Measurements from ENCODE around the gene OBSCN. TPM values are rescaled to one million over a fixed set of nuclear protein-coding genes. Genes with fewer than 3 reads are reported as not detected.

OBSCN gene
- total and polyA plus RNA-seq, 4 donors, result 0.54 to 5.6 (median 2.7) TPM

DNA sequence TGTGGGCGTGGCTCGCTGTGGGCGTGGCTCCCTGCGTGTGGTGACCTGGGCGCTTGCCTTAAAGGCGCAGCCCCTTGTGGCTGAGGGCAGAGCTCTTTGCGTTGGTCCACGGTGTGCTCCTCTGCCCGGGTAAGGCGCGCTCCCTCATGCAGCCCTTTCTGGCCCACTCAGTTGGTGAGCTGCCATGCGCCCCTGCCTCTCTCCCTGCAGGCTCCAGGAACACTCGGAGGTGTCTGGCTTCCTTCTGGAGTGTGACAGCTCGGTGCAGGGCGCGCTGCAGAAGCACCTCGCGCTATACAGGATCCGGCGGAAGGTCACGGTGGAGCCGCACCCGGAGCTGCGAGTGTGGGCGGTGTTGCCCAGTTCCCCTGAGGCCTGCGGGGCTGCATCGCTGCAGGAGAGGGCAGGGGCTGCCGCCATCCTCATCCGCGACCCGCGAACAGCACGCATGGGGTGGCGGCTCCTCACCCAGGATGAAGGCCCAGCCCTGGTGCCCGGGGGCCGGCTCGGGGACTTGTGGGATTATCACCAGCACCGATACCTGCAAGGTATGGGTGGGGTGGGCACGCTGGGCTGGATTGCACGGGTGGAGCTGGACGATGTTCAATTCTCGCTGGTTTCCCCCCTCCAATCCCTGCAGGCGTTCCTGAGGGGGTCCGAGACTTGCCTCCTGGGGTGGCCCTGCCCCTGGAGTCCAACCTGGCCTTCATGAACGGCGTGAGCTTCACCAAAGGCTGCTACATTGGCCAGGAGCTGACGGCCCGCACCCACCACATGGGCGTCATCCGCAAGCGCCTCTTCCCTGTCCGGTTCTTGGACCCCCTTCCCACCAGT is 33.1 kb upstream of the OBSCN start:
- H3K9ac ChIP-seq (ENCODE audit: low read depth in 1 of 2, low read length in 2 of 2), result no peak overlapping the region
- 90% methylated on average over 52 of the region's 52 CpGs for WGBS
- peak; percentile 80 for DNase-seq (ENCODE audit: low spot score)
- H3K9me3 ChIP-seq (ENCODE audit: control insufficient read depth in 4 of 4, low read length in 3 of 4), result no peaks in the 10 kb centered on the region
- no peak overlapping the region for H3K4me3 ChIP-seq (ENCODE audit: low read depth in 1 of 3, low read length in 3 of 3)
- TF ChIP-seq TAF1 (conservative IDR thresholded peaks at IDR 0.05) (no peak), SP1 (IDR thresholded peaks at IDR 0.05) (no peak), RAD21 (IDR thresholded peaks at IDR 0.05) (no peak), HNF4A (conservative IDR thresholded peaks at IDR 0.05) (no peak), FOXA1 (IDR thresholded peaks at IDR 0.05) (no peak), NR2F2 (IDR thresholded peaks at IDR 0.05) (no peak), EGR1 (IDR thresholded peaks at IDR 0.05; ENCODE audit: low read depth in 2 of 2) (no peak), HNF4G (IDR thresholded peaks at IDR 0.05) (no peak), RXRA (IDR thresholded peaks at IDR 0.05) (no peak), GABPA (IDR thresholded peaks at IDR 0.05 in 1 of 2, conservative IDR thresholded peaks at IDR 0.05 in 1 of 2) (no peak), FOXA2 (IDR thresholded peaks at IDR 0.05) (no peak), JUND (IDR thresholded peaks at IDR 0.05) (no peak), YY1 (IDR thresholded peaks at IDR 0.05) (no peak)
- TF ChIP-seq, protein P1, sequence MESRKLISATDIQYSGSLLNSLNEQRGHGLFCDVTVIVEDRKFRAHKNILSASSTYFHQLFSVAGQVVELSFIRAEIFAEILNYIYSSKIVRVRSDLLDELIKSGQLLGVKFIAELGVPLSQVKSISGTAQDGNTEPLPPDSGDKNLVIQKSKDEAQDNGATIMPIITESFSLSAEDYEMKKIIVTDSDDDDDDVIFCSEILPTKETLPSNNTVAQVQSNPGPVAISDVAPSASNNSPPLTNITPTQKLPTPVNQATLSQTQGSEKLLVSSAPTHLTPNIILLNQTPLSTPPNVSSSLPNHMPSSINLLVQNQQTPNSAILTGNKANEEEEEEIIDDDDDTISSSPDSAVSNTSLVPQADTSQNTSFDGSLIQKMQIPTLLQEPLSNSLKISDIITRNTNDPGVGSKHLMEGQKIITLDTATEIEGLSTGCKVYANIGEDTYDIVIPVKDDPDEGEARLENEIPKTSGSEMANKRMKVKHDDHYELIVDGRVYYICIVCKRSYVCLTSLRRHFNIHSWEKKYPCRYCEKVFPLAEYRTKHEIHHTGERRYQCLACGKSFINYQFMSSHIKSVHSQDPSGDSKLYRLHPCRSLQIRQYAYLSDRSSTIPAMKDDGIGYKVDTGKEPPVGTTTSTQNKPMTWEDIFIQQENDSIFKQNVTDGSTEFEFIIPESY (IDR thresholded peaks at IDR 0.05), result no peak
- TF ChIP-seq, protein P2, sequence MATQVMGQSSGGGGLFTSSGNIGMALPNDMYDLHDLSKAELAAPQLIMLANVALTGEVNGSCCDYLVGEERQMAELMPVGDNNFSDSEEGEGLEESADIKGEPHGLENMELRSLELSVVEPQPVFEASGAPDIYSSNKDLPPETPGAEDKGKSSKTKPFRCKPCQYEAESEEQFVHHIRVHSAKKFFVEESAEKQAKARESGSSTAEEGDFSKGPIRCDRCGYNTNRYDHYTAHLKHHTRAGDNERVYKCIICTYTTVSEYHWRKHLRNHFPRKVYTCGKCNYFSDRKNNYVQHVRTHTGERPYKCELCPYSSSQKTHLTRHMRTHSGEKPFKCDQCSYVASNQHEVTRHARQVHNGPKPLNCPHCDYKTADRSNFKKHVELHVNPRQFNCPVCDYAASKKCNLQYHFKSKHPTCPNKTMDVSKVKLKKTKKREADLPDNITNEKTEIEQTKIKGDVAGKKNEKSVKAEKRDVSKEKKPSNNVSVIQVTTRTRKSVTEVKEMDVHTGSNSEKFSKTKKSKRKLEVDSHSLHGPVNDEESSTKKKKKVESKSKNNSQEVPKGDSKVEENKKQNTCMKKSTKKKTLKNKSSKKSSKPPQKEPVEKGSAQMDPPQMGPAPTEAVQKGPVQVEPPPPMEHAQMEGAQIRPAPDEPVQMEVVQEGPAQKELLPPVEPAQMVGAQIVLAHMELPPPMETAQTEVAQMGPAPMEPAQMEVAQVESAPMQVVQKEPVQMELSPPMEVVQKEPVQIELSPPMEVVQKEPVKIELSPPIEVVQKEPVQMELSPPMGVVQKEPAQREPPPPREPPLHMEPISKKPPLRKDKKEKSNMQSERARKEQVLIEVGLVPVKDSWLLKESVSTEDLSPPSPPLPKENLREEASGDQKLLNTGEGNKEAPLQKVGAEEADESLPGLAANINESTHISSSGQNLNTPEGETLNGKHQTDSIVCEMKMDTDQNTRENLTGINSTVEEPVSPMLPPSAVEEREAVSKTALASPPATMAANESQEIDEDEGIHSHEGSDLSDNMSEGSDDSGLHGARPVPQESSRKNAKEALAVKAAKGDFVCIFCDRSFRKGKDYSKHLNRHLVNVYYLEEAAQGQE (IDR thresholded peaks at IDR 0.05), result no peak
- TF ChIP-seq, protein P3, sequence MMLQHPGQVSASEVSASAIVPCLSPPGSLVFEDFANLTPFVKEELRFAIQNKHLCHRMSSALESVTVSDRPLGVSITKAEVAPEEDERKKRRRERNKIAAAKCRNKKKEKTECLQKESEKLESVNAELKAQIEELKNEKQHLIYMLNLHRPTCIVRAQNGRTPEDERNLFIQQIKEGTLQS (IDR thresholded peaks at IDR 0.05), result no peak
- TF ChIP-seq, protein P4, sequence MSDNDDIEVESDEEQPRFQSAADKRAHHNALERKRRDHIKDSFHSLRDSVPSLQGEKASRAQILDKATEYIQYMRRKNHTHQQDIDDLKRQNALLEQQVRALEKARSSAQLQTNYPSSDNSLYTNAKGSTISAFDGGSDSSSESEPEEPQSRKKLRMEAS (IDR thresholded peaks at IDR 0.05), result no peak
- TF ChIP-seq, protein P5, sequence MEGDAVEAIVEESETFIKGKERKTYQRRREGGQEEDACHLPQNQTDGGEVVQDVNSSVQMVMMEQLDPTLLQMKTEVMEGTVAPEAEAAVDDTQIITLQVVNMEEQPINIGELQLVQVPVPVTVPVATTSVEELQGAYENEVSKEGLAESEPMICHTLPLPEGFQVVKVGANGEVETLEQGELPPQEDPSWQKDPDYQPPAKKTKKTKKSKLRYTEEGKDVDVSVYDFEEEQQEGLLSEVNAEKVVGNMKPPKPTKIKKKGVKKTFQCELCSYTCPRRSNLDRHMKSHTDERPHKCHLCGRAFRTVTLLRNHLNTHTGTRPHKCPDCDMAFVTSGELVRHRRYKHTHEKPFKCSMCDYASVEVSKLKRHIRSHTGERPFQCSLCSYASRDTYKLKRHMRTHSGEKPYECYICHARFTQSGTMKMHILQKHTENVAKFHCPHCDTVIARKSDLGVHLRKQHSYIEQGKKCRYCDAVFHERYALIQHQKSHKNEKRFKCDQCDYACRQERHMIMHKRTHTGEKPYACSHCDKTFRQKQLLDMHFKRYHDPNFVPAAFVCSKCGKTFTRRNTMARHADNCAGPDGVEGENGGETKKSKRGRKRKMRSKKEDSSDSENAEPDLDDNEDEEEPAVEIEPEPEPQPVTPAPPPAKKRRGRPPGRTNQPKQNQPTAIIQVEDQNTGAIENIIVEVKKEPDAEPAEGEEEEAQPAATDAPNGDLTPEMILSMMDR (IDR thresholded peaks at IDR 0.05; ENCODE audit: low read depth, low read length, missing input control), result no peak
- no peaks in the 10 kb centered on the region for H3K27me3 ChIP-seq (ENCODE audit: control insufficient read depth in 4 of 4, insufficient read depth in 4 of 4, low read length in 3 of 4)
- H3K36me3 ChIP-seq (ENCODE audit: control insufficient read depth in 4 of 4, insufficient read depth in 3 of 4, low read depth in 1 of 4, low read length in 3 of 4), result peaks cover 0 to 7% (median 4%) of the 10 kb centered on the region in 4 donors
- H3K27ac ChIP-seq (ENCODE audit: low read depth in 1 of 2, low read length in 2 of 2), result no peak overlapping the region
- H3K4me1 ChIP-seq (ENCODE audit: control insufficient read depth in 4 of 4, insufficient read depth in 4 of 4, low read length in 3 of 4), result no peaks in the 10 kb centered on the region
